ENCODE results near the gene PKD1.
"Not testable (repeated sequence)": the region's sequence is repeated elsewhere in the genome, so short reads cannot be mapped to it uniquely, and the experiment has no call there.

The PKD1 gene

DNA sequence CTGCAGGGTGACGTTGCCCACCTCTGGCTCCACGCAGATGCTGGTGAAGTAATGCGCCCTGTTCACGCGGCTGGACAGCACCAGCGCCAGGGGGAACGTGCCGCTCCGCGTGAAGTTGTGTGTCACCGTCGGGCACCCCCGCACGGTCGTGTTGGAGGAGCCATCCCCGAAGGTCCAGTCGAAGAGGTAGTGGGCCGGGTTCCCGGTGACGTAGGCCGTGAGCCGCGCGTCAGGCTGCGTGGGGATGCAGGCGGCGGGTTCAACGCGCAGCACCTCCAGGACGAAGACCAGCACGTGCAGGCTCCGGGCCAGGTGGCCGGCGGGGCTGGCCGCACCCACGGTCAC is 24.7 kb downstream of the PKD1 start:
- H3K4me3 ChIP-seq (replicated peaks; ENCODE audit: low read depth, low read length) = not testable (repeated sequence)

DNA sequence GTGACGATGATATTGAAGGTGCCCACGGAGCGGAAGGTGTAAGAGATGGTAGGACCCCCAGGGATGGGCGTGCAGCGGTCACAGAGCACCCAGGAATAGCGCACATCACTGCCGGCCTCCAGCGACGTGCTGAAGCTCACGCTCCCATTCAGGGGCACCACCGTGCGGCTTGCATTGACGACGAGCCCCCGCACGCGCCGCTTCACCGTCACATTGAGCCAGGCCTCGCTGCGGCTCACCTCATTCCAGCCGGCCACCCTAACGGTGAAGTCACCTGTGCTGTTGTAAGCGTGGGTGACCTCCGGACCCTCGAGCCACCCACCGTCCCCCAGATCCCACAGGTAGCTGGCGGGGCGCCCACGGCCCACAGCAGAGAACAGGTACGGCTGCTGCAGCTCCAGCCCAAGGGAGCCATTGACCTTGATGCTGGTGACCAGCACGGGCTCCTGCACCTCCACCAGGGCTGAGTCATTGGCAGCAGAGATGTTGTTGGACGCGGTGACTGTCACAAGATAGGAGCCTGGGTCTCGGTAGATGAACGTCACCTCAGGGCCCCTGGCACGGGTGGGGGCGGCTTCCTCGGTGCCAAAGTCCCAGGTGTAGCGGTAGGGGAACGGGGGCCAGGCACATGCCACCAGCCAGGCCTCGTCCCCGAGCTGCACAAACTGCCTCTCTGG is 25.2 kb downstream of the PKD1 start:
- DNase-seq (ENCODE audit: extremely low read depth, low read depth); H3K4me3 ChIP-seq (replicated peaks; ENCODE audit: low read depth, low read length): not testable (repeated sequence)

More for the DNA sequence above, 24.7 kb downstream of the PKD1 start:
- not testable (repeated sequence) for DNase-seq (ENCODE audit: extremely low read depth, low read depth)

DNA sequence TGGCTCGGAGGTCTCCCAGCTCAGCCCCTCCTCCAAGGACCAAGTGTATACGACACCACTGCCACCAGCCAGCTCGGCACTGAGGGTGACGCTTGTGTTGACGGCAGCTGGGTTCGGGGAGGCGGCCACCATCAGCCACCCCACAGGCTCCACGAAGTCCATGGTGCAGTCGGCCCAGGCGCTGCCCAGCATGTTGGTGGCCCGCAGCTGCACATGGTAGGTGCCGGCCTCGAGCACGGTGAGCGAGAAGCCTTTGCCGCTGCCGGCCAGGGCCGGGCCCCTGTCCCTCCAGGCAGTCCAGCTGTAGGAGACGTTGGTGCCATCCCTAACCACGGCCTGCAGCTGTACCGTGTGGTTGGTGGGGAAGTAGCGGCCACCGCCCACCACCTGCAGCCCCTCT is 25.8 kb downstream of the PKD1 start:
- not testable (repeated sequence) for DNase-seq (ENCODE audit: extremely low read depth, low read depth)

DNA sequence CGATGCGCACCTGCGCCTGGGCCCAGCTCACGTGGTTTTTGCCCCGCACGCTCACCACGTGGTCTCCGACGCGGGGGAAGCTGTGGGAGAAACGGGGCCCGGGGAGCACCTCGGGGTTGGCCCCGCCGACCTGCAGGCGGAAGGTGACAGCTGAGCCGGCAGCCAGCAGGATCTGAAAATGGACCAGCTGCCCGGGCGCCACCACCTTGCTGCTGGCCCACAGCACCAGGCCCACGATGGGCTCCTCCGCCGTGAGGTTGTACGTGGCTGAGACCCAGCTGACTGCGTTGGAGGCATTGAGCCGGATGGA is 26.5 kb downstream of the PKD1 start:
- not testable (repeated sequence) for DNase-seq (ENCODE audit: extremely low read depth, low read depth); H3K4me3 ChIP-seq (replicated peaks; ENCODE audit: low read depth, low read length)

More for the DNA sequence above, 25.8 kb downstream of the PKD1 start:
- not testable (repeated sequence) for H3K4me3 ChIP-seq (replicated peaks; ENCODE audit: low read depth, low read length)

DNA sequence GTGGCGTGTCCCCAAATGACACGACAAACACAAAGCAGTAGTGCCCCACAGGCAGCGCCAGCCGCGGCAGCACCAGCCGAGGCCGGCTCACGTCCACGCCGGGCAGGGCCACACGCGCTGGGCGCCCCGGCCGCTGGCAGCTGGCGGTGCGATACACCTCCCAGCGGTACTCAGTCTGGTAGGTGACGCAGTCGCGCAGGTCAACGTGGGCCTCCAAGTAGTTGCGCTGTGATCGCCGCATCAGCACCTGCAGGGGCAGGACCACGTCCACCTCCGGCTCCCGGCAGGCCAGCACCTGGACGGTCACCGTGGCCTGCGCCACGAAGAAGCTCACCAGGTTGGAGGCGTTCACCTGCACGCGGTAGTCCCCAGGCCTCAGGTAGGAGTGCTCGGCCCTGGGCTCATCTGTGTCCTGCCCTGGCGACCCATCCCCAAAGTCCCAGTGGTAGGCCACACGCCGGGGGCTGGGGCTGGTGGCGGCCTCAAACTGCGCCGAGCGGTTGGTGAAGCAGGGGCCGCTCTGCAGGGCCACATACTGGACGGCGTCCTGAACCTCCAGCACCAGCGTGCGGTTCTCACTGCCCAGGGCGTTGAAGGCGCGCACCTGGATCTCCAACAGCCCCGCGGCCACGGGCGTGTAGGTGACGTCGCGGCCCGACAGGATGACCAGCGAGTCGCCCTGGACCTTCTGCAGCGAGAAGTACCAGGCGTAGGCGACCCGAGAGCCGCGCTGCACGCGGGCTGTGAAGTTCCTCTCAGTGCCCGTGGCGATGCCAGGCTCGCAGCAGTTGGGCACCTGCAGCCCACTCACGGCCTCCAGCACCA is 27.0 kb downstream of the PKD1 start:
- not testable (repeated sequence) for DNase-seq (ENCODE audit: extremely low read depth, low read depth)

DNA sequence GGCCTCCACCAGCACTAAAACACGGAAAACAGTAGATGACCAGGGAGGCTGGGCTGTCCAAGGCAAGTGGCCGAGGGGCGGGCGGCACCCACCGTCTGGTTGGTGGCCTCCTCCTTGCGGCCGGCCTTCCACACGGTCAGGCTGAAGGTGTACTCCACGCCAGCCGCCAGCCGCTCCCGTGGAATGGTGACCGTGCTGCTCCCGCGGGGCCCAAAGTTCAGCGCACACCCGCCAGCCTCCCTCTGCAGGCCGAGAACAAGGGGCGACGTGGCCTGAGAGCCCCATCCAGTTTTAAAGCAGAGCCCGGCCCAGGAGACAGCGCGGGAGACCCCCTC is 27.9 kb downstream of the PKD1 start:
- H3K4me3 ChIP-seq (replicated peaks; ENCODE audit: low read depth, low read length); DNase-seq (ENCODE audit: extremely low read depth, low read depth): not testable (repeated sequence)

More for the DNA sequence above, 27.0 kb downstream of the PKD1 start:
- H3K4me3 ChIP-seq (replicated peaks; ENCODE audit: low read depth, low read length) = not testable (repeated sequence)

DNA sequence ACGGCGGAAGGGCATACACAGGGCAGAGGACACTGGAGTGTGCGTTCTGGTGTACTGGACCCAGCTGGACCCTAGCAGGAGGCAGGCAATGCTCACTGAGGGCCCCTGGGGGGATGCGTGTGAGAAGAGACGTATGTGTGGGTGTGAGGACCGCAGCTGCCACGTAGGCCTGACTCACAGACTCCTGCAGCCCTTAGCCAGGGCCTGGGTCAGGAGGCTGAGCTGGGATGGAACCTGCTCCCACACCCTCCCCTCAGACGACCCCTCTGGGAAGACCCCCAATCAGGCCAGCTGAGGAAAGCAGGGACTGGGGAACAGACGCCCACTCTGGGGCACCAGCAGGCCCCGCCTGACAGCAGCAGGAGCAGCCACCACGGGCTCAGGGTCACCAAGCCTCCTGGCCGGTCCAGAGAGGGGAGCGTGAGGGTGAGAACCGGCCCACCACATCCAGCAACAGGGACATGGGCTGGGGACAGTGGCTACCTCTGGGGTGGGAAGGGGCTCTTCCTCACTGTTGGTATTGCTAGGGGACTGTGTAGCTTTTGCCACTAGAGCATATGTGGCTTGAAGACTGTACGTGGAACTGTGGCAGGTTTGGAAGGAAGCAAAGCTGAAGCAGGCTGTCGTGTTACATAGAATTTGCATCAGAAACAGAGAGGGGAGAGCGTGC is 28.4 kb downstream of the PKD1 start:
- DNase-seq (ENCODE audit: extremely low read depth, low read depth); H3K4me3 ChIP-seq (replicated peaks; ENCODE audit: low read depth, low read length): not testable (repeated sequence)

DNA sequence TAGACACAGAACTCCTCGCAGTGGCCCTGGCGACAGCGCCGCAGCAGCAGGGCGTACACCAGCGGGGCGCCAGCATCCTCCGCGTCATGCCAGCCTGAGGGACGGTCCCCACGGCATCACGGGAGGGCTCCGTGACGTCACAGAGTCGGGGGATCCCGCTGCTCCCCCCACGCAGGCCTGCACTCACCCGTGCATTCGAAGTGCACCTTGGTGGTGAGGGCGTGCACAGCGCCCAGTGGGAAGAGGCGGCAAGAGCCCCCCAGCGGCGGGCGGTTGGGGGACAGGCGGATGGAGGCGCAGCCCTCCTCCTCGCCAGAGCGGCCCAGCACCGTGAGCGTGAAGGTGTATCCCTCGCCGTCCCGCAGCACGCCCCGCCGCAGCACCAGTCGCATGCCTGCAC is 29.5 kb downstream of the PKD1 start:
- not testable (repeated sequence) for H3K4me3 ChIP-seq (replicated peaks; ENCODE audit: low read depth, low read length); DNase-seq (ENCODE audit: extremely low read depth, low read depth)

DNA sequence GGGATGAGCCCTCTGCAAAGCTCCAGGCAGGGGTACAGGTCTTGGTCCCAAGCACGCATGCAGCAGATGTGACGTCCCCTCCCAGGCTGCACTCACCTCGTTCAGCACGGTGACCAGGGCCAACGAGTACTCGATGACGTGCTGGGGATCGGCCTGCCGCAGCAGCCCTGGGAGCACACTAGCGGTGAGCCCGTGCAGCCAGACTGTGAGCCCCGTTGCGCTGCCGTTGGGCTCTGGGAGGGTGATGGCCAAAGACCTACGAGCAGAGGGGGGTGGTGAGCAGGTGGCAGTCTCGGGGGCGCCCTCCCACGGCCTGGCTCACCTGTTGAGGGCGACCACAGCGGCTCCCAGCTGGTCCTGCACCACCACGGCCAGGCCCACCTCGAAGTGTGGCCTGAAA is 29.9 kb downstream of the PKD1 start:
- not testable (repeated sequence) for DNase-seq (ENCODE audit: extremely low read depth, low read depth); H3K4me3 ChIP-seq (replicated peaks; ENCODE audit: low read depth, low read length)

DNA sequence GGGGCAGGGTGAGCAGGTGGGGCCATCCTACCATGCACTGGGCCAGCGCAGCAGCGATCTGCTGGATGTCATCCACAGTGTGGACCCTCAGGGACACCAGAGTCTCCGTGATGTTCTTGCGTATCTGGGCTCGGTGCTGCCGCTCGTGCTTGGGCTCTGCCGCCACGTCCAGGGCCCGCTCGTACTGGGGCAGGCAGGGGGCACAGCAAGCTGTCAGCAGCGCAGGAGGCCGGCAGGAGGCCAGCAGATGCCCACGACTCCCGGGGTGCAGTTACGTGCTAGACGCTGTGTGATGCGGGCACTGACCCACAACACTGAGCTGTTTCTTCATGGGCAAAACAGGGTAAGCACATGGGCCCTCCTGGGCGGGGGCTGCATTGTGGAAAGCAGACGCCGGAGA is 30.4 kb downstream of the PKD1 start:
- not testable (repeated sequence) for H3K4me3 ChIP-seq (replicated peaks; ENCODE audit: low read depth, low read length); DNase-seq (ENCODE audit: extremely low read depth, low read depth)

DNA sequence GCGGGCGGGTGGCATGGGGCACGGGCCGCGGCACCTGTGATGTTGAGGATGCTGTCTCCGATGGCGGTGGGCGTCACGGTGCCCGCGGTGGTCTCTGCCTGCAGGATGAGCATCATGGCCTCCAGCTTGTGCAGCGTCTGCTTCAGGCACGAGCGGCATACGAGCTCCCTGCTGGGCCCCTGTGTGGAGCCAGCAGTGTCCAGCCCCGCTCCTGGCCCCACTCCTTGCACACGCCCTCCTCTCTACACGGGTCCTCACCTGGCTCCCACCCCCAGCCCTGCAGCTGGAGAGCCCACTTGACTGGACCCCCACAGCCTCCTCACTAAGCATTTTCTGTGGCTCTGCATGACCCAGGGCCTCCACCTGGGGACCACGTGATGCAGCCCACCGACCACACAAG is 31.2 kb downstream of the PKD1 start:
- DNase-seq (ENCODE audit: extremely low read depth, low read depth); H3K4me3 ChIP-seq (replicated peaks; ENCODE audit: low read depth, low read length): not testable (repeated sequence)

DNA sequence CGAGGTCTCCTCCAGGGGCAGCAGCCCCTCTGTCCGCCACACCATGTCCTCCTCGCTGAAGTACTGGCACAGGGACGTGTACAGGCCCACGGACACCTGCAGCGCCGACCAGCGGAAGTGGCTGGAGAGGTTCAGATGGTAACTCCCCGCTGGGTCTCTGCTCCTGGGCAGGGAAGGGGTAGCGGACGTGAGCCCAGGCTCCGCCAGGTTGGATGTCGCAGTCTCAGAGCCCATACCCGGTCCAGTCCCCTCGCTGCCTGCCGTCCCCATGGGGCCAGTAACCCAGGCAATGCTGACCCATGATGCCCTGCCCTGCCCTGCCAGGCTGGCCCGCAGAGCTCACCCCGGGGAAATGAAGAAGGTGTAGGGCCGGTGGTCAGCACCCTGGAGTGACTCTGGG is 33.2 kb downstream of the PKD1 start:
- H3K4me3 ChIP-seq (replicated peaks; ENCODE audit: low read depth, low read length) = no peak overlapping the region
- TF ChIP-seq, protein P1, sequence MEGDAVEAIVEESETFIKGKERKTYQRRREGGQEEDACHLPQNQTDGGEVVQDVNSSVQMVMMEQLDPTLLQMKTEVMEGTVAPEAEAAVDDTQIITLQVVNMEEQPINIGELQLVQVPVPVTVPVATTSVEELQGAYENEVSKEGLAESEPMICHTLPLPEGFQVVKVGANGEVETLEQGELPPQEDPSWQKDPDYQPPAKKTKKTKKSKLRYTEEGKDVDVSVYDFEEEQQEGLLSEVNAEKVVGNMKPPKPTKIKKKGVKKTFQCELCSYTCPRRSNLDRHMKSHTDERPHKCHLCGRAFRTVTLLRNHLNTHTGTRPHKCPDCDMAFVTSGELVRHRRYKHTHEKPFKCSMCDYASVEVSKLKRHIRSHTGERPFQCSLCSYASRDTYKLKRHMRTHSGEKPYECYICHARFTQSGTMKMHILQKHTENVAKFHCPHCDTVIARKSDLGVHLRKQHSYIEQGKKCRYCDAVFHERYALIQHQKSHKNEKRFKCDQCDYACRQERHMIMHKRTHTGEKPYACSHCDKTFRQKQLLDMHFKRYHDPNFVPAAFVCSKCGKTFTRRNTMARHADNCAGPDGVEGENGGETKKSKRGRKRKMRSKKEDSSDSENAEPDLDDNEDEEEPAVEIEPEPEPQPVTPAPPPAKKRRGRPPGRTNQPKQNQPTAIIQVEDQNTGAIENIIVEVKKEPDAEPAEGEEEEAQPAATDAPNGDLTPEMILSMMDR (IDR thresholded peaks at IDR 0.05; ENCODE audit: low read depth, low read length, missing control alignments) = no peak
- DNase-seq (ENCODE audit: extremely low read depth, low read depth) = no peak

DNA sequence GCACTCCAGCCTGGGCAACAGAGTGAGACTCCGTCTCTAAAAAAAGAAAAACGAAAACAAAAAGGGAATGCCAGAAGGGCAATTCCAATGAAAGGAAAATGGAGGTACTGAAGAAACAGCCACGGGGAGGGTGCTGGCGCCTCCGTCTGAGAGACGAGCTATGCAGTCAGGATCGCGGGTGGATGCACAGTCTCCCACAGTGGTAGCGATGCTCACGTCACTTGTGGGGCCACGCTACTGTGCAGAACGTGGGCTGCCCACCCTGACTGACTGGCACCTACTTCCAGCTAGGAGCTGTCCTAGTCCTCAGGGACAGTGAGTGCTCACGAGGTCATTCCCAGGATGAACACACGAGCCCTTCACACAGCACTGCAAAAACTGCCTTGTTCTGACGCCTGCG is 34.1 kb downstream of the PKD1 start:
- H3K4me3 ChIP-seq (replicated peaks; ENCODE audit: low read depth, low read length); DNase-seq (ENCODE audit: extremely low read depth, low read depth): not testable (repeated sequence)

DNA sequence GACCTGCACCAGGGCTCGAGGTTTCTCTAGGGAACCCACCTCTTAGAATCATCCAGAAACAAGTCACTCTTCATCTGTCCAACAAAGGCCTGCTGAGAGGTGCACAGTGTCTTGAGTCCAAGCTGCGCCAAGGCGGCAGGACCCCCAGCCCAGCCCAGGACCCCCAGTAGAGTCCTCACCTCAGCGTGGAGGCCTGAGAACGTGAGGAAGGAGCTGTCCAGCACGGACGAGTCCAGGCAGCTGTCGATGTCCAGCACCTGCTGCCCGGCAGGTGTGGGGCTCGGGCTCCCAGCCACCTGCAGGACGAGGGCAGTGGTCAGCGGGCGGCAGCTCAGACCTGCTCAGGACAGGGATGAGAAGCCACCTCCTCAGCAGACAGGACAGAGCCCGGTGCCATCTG is 38.0 kb downstream of the PKD1 start:
- DNase-seq (ENCODE audit: extremely low read depth, low read depth); H3K4me3 ChIP-seq (replicated peaks; ENCODE audit: low read depth, low read length): not testable (repeated sequence)
